PC-9 (cell line): ENCODE results near the gene TANGO2. TPM values are rescaled to one million over a fixed set of nuclear protein-coding genes. Genes with fewer than 3 reads are reported as not detected.

Source experiments
- BruUV-seq: library from RNA; stranded (reverse); fragments of 400-500 nt; replicated peaks from 2 replicates; lab custom pipeline; 2021; lab: Mats Ljungman, UMichigan
- CTCF ChIA-PET: fragments of 300-600 bp; sonication (Branson Sonifier 250); formaldehyde crosslinking; loops from one replicate; lab custom pipeline; 2022; ENCODE audit warnings: antibody characterized with exemption; lab: Charles Lee
- POLR2A ChIA-PET: fragments of 300-600 bp; sonication (Branson Sonifier 250); formaldehyde crosslinking; loops from one replicate; lab custom pipeline; 2022; ENCODE audit warnings: antibody characterized with exemption; ENCODE audit not compliant: unreplicated experiment; lab: Charles Lee
- DNase-seq, 2 experiments: peaks; one replicate each; pipeline versions ENCODE4 v3.0.0 to v3.0.0-alpha.2; 2015 to 2022; ENCODE audit warnings: mixed read lengths in 1 of 2
- H2AFZ ChIP-seq: fragments of 200-600 bp; sonication (generic); 2 replicates; pipeline ENCODE4 v1.8.1; 2017; ENCODE audit warnings: antibody characterized with exemption
- H3F3A ChIP-seq: fragments of 200-600 bp; sonication (generic); 2 replicates; pipeline ENCODE4 v1.8.1; 2017; ENCODE audit warnings: antibody characterized with exemption, mild to moderate bottlenecking, low read depth; ENCODE audit not compliant: insufficient read depth
- H3K27ac ChIP-seq: fragments of 200-600 bp; sonication (generic); 2 replicates; pipeline ENCODE4 v1.6.1; 2016; ENCODE audit warnings: mixed run types
- H3K27me3 ChIP-seq: fragments of 200-600 bp; sonication (generic); 2 replicates; pipeline ENCODE4 v1.6.1; 2016; ENCODE audit warnings: low read depth, mixed run types; ENCODE audit not compliant: insufficient read depth
- H3K36me3 ChIP-seq: fragments of 200-600 bp; sonication (generic); 2 replicates; pipeline ENCODE4 v1.6.1; 2016; ENCODE audit warnings: low read depth, mixed run types
- H3K4me1 ChIP-seq: fragments of 200-600 bp; sonication (generic); replicated peaks from 2 replicates; pipeline ENCODE4 v1.6.1; 2016; ENCODE audit warnings: mixed run types; ENCODE audit not compliant: insufficient read depth
- H3K4me2 ChIP-seq: fragments of 200-600 bp; sonication (generic); 2 replicates; pipeline ENCODE4 v1.6.1; 2017; ENCODE audit warnings: mixed run types
- H3K4me3 ChIP-seq: fragments of 200-600 bp; sonication (generic); 2 replicates; pipeline ENCODE4 v1.6.1; 2016; ENCODE audit warnings: mixed run types
- H3K79me2 ChIP-seq: fragments of 200-600 bp; sonication (generic); 2 replicates; pipeline ENCODE4 v1.6.1; 2017; ENCODE audit warnings: low read depth, mixed run types
- H3K9me2 ChIP-seq: fragments of 200-600 bp; sonication (generic); 2 replicates; pipeline ENCODE4 v1.8.1; 2017; ENCODE audit warnings: mild to moderate bottlenecking; ENCODE audit not compliant: insufficient read depth
- H3K9me3 ChIP-seq: fragments of 200-600 bp; sonication (generic); 2 replicates; pipeline ENCODE4 v1.8.1; 2016; ENCODE audit warnings: low read depth; ENCODE audit not compliant: insufficient read depth
- H4K20me1 ChIP-seq: fragments of 200-600 bp; sonication (generic); 2 replicates; pipeline ENCODE4 v1.8.1; 2017; ENCODE audit not compliant: insufficient read depth
- CTCF ChIP-seq: fragments of 200-600 bp; sonication (generic); conservative IDR thresholded peaks from 2 replicates; pipeline ENCODE4 v1.6.1; 2017; ENCODE audit warnings: mixed run types, antibody characterized with exemption, mild to moderate bottlenecking, moderate library complexity
- EZH2 ChIP-seq: fragments of 200-600 bp; sonication (generic); IDR thresholded peaks from 2 replicates; pipeline ENCODE4 v1.8.0; 2017; ENCODE audit warnings: antibody characterized with exemption, low read depth
- intact Hi-C: fragments of 100-400 bp; cut with micrococcal nuclease; formaldehyde crosslinking; loops from one replicate; pipeline ENCODE4 v1.10.0; 2022; ENCODE audit not compliant: unreplicated experiment
- total RNA-seq: library from RNA; stranded (reverse); gene quantifications from 2 replicates; pipeline ENCODE4 v1.2.3, GENCODE V29; 2021

The TANGO2 gene
- total RNA-seq, 1 experiment from 2014 or later, result 22.4 TPM

- Histone ChIP-seq H3K36me3 (no peaks in the 10 kb centered on the region), H3K27me3 (no peaks in the 10 kb centered on the region), H3K9me2 (no peaks in the 10 kb centered on the region), H3K4me3 (peak overlapping the region; percentile 88), H3K27ac (0 out of 2 replicates have a peak overlapping the region, but pooled peaks have one; percentile 19), H3K79me2 (peaks cover 20% of the 10 kb centered on the region; the same call in 1 of the 2 replicates), H2AFZ (peak overlapping the region; percentile 91), H4K20me1 (no peaks in the 10 kb centered on the region), H3K4me1 (peaks cover 9% of the 10 kb centered on the region; the same call in 1 of the 2 replicates), H3F3A (no peaks in the 10 kb centered on the region), H3K9me3 (no peaks in the 10 kb centered on the region), H3K4me2 (peak overlapping the region; percentile 93)
- TF ChIP-seq EZH2, result no peak
- no peak for TF ChIP-seq CTCF
- no TSS peak for BruUV-seq
- CTCF ChIA-PET, result no interaction called here
- peak; percentile 52 to 69 for DNase-seq
- POLR2A ChIA-PET, result interaction anchor here (0.6 kb wide), 1 partner anchor 31 kb away, joined by 4 read pairs; no protein-coding TSS in a partner anchor
- intact Hi-C loops, result loop anchor here (2.0 to 5.0 kb wide), 2 partner anchors 34 to 47 kb away; no protein-coding TSS in a partner anchor
Measured at GRCh38 chr22:20021196-20022181, 579 bp downstream of the TANGO2 start.

GRCh38 chr22:20022231-20022977 lies 1.5 kb downstream of the TANGO2 start:
- Histone ChIP-seq H3F3A (no peaks in the 10 kb centered on the region), H3K27ac (no peak overlapping the region), H3K27me3 (no peaks in the 10 kb centered on the region), H3K36me3 (no peaks in the 10 kb centered on the region), H4K20me1 (no peaks in the 10 kb centered on the region), H3K4me3 (peak overlapping the region; percentile 88), H2AFZ (no peak overlapping the region), H3K9me3 (no peaks in the 10 kb centered on the region), H3K79me2 (peaks cover 20% of the 10 kb centered on the region; the same call in 1 of the 2 replicates), H3K4me2 (peak overlapping the region; percentile 93), H3K4me1 (peaks cover 9% of the 10 kb centered on the region; the same call in 1 of the 2 replicates), H3K9me2 (no peaks in the 10 kb centered on the region)
- no peak for DNase-seq
- intact Hi-C loops, result loop anchor here (5.0 kb wide), 1 partner anchor 35 kb away; no protein-coding TSS in a partner anchor
- TF ChIP-seq CTCF (no peak), EZH2 (no peak)
- POLR2A ChIA-PET, result no interaction called here
- TSS peak; percentile 32 for BruUV-seq
- CTCF ChIA-PET, result no interaction called here

GRCh38 chr22:20022978-20023613 lies 2.2 kb downstream of the TANGO2 start:
- Histone ChIP-seq H3K4me2 (no peak overlapping the region), H3K9me2 (no peaks in the 10 kb centered on the region), H3K9me3 (no peaks in the 10 kb centered on the region), H3K27ac (no peak overlapping the region), H3K27me3 (no peaks in the 10 kb centered on the region), H3F3A (no peaks in the 10 kb centered on the region), H3K4me3 (no peak overlapping the region), H4K20me1 (no peaks in the 10 kb centered on the region), H2AFZ (no peak overlapping the region), H3K4me1 (peaks cover 9% of the 10 kb centered on the region; the same call in 1 of the 2 replicates), H3K36me3 (no peaks in the 10 kb centered on the region), H3K79me2 (peaks cover 20% of the 10 kb centered on the region; the same call in 1 of the 2 replicates)
- DNase-seq, result no peak
- intact Hi-C loops, result loop anchor here (5.0 kb wide), 1 partner anchor 36 kb away; no protein-coding TSS in a partner anchor
- ChIA-PET POLR2A (no interaction called here), CTCF (no interaction called here)
- no TSS peak for BruUV-seq
- no peak for TF ChIP-seq CTCF
